K562 (cell line): ENCODE results near the gene NLGN2. TPM values are rescaled to one million over a fixed set of nuclear protein-coding genes. Genes with fewer than 3 reads are reported as not detected.

Source experiments
- ARID1B ChIP-seq: fragments of 450-650 bp; IDR thresholded peaks from 2 replicates; pipeline ENCODE4 v1.6.1; 2016; ENCODE audit warnings: antibody characterized with exemption, mild to moderate bottlenecking, inconsistent platforms
- CBFB ChIP-seq: sonication (generic); formaldehyde crosslinking; IDR thresholded peaks from 2 replicates; pipeline ENCODE4 v1.4.0; 2020; ENCODE audit warnings: mild to moderate bottlenecking, missing genetic modification reagents
- CBX3 ChIP-seq, 2 experiments: IDR thresholded peaks; 1 replicate in 1 of 2; 2 replicates in 1 of 2; pipeline ENCODE4 v1.6.1; 2012; ENCODE audit warnings: inconsistent platforms in 2 of 2, low read length in 2 of 2, borderline replicate concordance in 1 of 2, control low read depth in 1 of 2
- FIP1L1 ChIP-seq: fragments of 200-400 bp; formaldehyde crosslinking; IDR thresholded peaks from 2 replicates; pipeline ENCODE4 v1.6.1; 2018; ENCODE audit warnings: mild to moderate bottlenecking, low read depth, low read length; ENCODE audit not compliant: poor library complexity, severe bottlenecking
- HDGF ChIP-seq: fragments of 450-650 bp; IDR thresholded peaks from 2 replicates; pipeline ENCODE4 v1.6.1; 2016
- KLF1 ChIP-seq: fragments of 450-650 bp; IDR thresholded peaks from 2 replicates; pipeline ENCODE4 v1.6.1; 2016; ENCODE audit warnings: missing genetic modification characterization, missing compliant biosample characterization
- MAFF ChIP-seq: IDR thresholded peaks from 2 replicates; pipeline ENCODE4 v1.6.1; 2012; ENCODE audit warnings: low read length, improper control_type of control experiment
- NR2C1 ChIP-seq, 2 experiments: fragments of 450-650 bp; IDR thresholded peaks; 2 replicates each; pipeline ENCODE4 v1.6.1; 2017; ENCODE audit warnings: mild to moderate bottlenecking in 2 of 2, antibody characterized with exemption in 1 of 2, inconsistent platforms in 1 of 2, missing compliant biosample characterization in 1 of 2, missing genetic modification characterization in 1 of 2
- NR2C2 ChIP-seq, 2 experiments: fragments of 200-800 bp in 1 of 2; sonication (Bioruptor generic) in 1 of 2; sonication (generic) in 1 of 2; formaldehyde crosslinking in 1 of 2; IDR thresholded peaks; 2 replicates each; pipeline versions ENCODE4 v1.6.1 to v1.8.0; 2016 to 2022; ENCODE audit warnings: mild to moderate bottlenecking in 1 of 2, missing compliant biosample characterization in 1 of 2, missing genetic modification characterization in 1 of 2, missing genetic modification reagents in 1 of 2
- PTTG1 ChIP-seq: fragments of 450-650 bp; IDR thresholded peaks from 2 replicates; pipeline ENCODE4 v1.6.1; 2016; ENCODE audit warnings: low read depth, mild to moderate bottlenecking, missing genetic modification characterization, missing compliant biosample characterization
- RAD51 ChIP-seq: fragments of 450-650 bp; IDR thresholded peaks from 2 replicates; pipeline ENCODE4 v1.7.1; 2016; ENCODE audit warnings: low read depth, mild to moderate bottlenecking, borderline replicate concordance
- RBM17 ChIP-seq: fragments of 200-400 bp; formaldehyde crosslinking; IDR thresholded peaks from 2 replicates; pipeline ENCODE4 v1.6.1; 2017; ENCODE audit warnings: low read depth, mild to moderate bottlenecking, low read length, borderline replicate concordance
- RBM25 ChIP-seq: fragments of 200-400 bp; formaldehyde crosslinking; IDR thresholded peaks from 2 replicates; pipeline ENCODE4 v1.6.1; 2018; ENCODE audit warnings: low read length, low read depth, moderate library complexity; ENCODE audit not compliant: severe bottlenecking
- SRSF1 ChIP-seq: fragments of 200-400 bp; formaldehyde crosslinking; IDR thresholded peaks from 2 replicates; pipeline ENCODE4 v1.6.1; 2017; ENCODE audit warnings: mild to moderate bottlenecking, low read depth, low read length, moderate library complexity
- SRSF7 ChIP-seq: fragments of 200-400 bp; formaldehyde crosslinking; optimal IDR thresholded peaks from 2 replicates; pipeline ENCODE3; 2017; ENCODE audit warnings: mild to moderate bottlenecking, low read depth, low read length
- ZBTB1 ChIP-seq: sonication (generic); formaldehyde crosslinking; IDR thresholded peaks from 2 replicates; pipeline ENCODE4 v1.8.1; 2023; ENCODE audit warnings: missing genetic modification reagents, low read depth, mild to moderate bottlenecking, borderline replicate concordance
- ZBTB7A ChIP-seq: IDR thresholded peaks from 2 replicates; pipeline ENCODE4 v1.6.1; 2011; ENCODE audit warnings: low read depth, mild to moderate bottlenecking, low read length, moderate library complexity, borderline replicate concordance; ENCODE audit not compliant: control insufficient read depth
- ZFP1 ChIP-seq: fragments of 450-650 bp; formaldehyde crosslinking; IDR thresholded peaks from 2 replicates; pipeline ENCODE4 v1.4.0; 2020; ENCODE audit warnings: mild to moderate bottlenecking, mixed read lengths
- ZNF12 ChIP-seq: sonication (generic); formaldehyde crosslinking; IDR thresholded peaks from 2 replicates; pipeline ENCODE4 v1.4.0; 2020; ENCODE audit warnings: mild to moderate bottlenecking, missing genetic modification reagents
- ZNF384 ChIP-seq: IDR thresholded peaks from 2 replicates; pipeline ENCODE4 v1.6.1; 2012; ENCODE audit warnings: low read depth, low read length, improper control_type of control experiment
- ZNF408 ChIP-seq: fragments of 250-450 bp; sonication (Bioruptor Pico); IDR thresholded peaks from 2 replicates; pipeline ENCODE4 v1.4.0; 2020; ENCODE audit warnings: low read depth, mild to moderate bottlenecking, moderate library complexity
- ZNF764 ChIP-seq: fragments of 250-450 bp; sonication (Bioruptor Pico); IDR thresholded peaks from 2 replicates; pipeline ENCODE4 v1.4.0; 2020; ENCODE audit warnings: low read depth, mild to moderate bottlenecking, moderate library complexity
- polyA plus RNA-seq, 8 experiments: library from polyadenylated mRNA; depleted of rRNA in 4 of 8; stranded (reverse) in 5 of 8; unstranded in 3 of 8; fragments of >200 nt; fragmentation: Nextera tagmentation in 2 of 8; fragmentation: Illumina TruSeq in 1 of 8; extraction: Ambion mirVana in 2 of 8; extraction: Trizol in 1 of 8; gene quantifications; 2 replicates each; pipeline versions ENCODE4 v1.2.1 to v1.2.3, GENCODE V29; 2011 to 2014; ENCODE audit warnings: inconsistent platforms in 1 of 8, missing spikeins in 1 of 8
- total RNA-seq, 7 experiments: library from RNA; depleted of rRNA in 6 of 7; stranded (reverse); fragments of >200 nt in 6 of 7; fragmentation: Illumina TruSeq in 2 of 7; extraction: Trizol in 2 of 7; gene quantifications; 2 replicates each; pipeline versions ENCODE4 v1.2.1 to v1.2.3, GENCODE V29; 2011 to 2021; ENCODE audit warnings: low replicate concordance in 1 of 7
- TF ChIP-seq, protein P1 (sequence below): fragments of 250-450 bp; sonication (Bioruptor Pico); IDR thresholded peaks from 2 replicates; pipeline ENCODE4 v1.6.1; 2021; ENCODE audit warnings: mild to moderate bottlenecking
- TF ChIP-seq, protein P2 (sequence below), 2 experiments: fragments of 450-650 bp; IDR thresholded peaks; 2 replicates each; pipeline ENCODE4 v1.6.1; 2018; ENCODE audit warnings: mild to moderate bottlenecking in 2 of 2, low read depth in 1 of 2; ENCODE audit not compliant: partially characterized antibody in 2 of 2

The NLGN2 gene
- total and polyA plus RNA-seq, 9 of the 15 experiments (the other 6 are each of a cell fraction or from before 2014, with no cell fraction given) = 0.11 to 7.8 (median 0.77) TPM

- TF ChIP-seq NR2C1 (IDR thresholded peaks at IDR 0.05) (peak; percentile 33; the same call in 1 of the 2 replicates), NR2C1 (tag; IDR thresholded peaks at IDR 0.05) (peak; percentile 44; the same call in 1 of the 2 replicates), ZNF384 (no peak), NR2C2 (CRISPR knock-in tag; IDR thresholded peaks at IDR 0.05) (no peak), NR2C2 (tag; IDR thresholded peaks at IDR 0.05) (peak; percentile 78), PTTG1 (tag) (no peak), MAFF (no peak), RBM25 (no peak), ZNF764 (no peak), ZBTB1 (CRISPR knock-in tag) (no peak), ZFP1 (no peak), CBX3 (IDR thresholded peaks at IDR 0.05; ENCODE audit: borderline replicate concordance in 1 of 2, low read length in 2 of 2) (no peak), ZNF408 (no peak), SRSF1 (no peak), CBFB (CRISPR knock-in tag) (no peak), HDGF (no peak), ZBTB7A (peak; percentile 73; the same call in 1 of the 2 replicates), ZNF12 (CRISPR knock-in tag) (no peak), FIP1L1 (no peak), KLF1 (no peak), RBM17 (no peak), SRSF7 (no peak), RAD51 (no peak), ARID1B (no peak)
- TF ChIP-seq, protein P1, sequence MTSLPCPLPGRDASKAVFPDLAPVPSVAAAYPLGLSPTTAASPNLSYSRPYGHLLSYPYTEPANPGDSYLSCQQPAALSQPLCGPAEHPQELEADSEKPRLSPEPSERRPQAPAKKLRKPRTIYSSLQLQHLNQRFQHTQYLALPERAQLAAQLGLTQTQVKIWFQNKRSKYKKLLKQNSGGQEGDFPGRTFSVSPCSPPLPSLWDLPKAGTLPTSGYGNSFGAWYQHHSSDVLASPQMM = no peak
- TF ChIP-seq, protein P2, sequence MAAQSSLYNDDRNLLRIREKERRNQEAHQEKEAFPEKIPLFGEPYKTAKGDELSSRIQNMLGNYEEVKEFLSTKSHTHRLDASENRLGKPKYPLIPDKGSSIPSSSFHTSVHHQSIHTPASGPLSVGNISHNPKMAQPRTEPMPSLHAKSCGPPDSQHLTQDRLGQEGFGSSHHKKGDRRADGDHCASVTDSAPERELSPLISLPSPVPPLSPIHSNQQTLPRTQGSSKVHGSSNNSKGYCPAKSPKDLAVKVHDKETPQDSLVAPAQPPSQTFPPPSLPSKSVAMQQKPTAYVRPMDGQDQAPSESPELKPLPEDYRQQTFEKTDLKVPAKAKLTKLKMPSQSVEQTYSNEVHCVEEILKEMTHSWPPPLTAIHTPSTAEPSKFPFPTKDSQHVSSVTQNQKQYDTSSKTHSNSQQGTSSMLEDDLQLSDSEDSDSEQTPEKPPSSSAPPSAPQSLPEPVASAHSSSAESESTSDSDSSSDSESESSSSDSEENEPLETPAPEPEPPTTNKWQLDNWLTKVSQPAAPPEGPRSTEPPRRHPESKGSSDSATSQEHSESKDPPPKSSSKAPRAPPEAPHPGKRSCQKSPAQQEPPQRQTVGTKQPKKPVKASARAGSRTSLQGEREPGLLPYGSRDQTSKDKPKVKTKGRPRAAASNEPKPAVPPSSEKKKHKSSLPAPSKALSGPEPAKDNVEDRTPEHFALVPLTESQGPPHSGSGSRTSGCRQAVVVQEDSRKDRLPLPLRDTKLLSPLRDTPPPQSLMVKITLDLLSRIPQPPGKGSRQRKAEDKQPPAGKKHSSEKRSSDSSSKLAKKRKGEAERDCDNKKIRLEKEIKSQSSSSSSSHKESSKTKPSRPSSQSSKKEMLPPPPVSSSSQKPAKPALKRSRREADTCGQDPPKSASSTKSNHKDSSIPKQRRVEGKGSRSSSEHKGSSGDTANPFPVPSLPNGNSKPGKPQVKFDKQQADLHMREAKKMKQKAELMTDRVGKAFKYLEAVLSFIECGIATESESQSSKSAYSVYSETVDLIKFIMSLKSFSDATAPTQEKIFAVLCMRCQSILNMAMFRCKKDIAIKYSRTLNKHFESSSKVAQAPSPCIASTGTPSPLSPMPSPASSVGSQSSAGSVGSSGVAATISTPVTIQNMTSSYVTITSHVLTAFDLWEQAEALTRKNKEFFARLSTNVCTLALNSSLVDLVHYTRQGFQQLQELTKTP (IDR thresholded peaks at IDR 0.05; ENCODE audit: low read depth in 1 of 2, partially characterized antibody in 2 of 2) = no peak
Measured at GRCh38 chr17:7444682-7445618, 37.3 kb downstream of the NLGN2 start, which contains the start of gene CHRNB1 (continued).
